Esophagus (tissue), 2 donors: ENCODE results near the gene CHRM2. TPM values are rescaled to one million over a fixed set of nuclear protein-coding genes. Genes with fewer than 3 reads are reported as not detected.

Source experiments
- H3K27ac ChIP-seq, 2 donors: one replicate each; pipeline ENCODE4 v1.5.1; 2013; ENCODE audit warnings: low read depth in 2 of 2, mild to moderate bottlenecking in 2 of 2, inconsistent platforms in 1 of 2, low read length in 1 of 2, moderate library complexity in 1 of 2
- H3K27me3 ChIP-seq, 2 donors: one replicate each; pipeline ENCODE4 v1.6.1; 2013; ENCODE audit warnings: low read length in 2 of 2, control low read depth in 1 of 2, mild to moderate bottlenecking in 1 of 2; ENCODE audit not compliant: insufficient read depth in 2 of 2, control insufficient read depth in 1 of 2
- H3K36me3 ChIP-seq, 2 donors: one replicate each; pipeline ENCODE4 v1.6.1; 2013; ENCODE audit warnings: low read length in 1 of 2; ENCODE audit not compliant: control insufficient read depth in 2 of 2, insufficient read depth in 2 of 2
- H3K4me1 ChIP-seq, 2 donors: one replicate each; pipeline ENCODE4 v1.6.1; 2013; ENCODE audit warnings: low read length in 1 of 2; ENCODE audit not compliant: control insufficient read depth in 2 of 2, insufficient read depth in 2 of 2
- H3K4me3 ChIP-seq, 2 donors: one replicate each; pipeline ENCODE4 v1.5.1; 2013; ENCODE audit warnings: low read length in 2 of 2, mild to moderate bottlenecking in 2 of 2, low read depth in 1 of 2, moderate library complexity in 1 of 2
- H3K9me3 ChIP-seq, 2 donors: one replicate each; pipeline ENCODE4 v1.6.1; 2013; ENCODE audit warnings: mild to moderate bottlenecking in 2 of 2, low read depth in 1 of 2, low read length in 1 of 2, moderate library complexity in 1 of 2; ENCODE audit not compliant: control insufficient read depth in 2 of 2, insufficient read depth in 1 of 2
- WGBS, 2 donors: extraction: QIAGEN DNeasy Blood & Tissue Kit; methylation state at CpG; one replicate each; pipeline ENCODE4 v1.1.7; 2013; 5-methylcytosine and 5-hydroxymethylcytosine counted together
- polyA plus RNA-seq, 2 donors: library from polyadenylated mRNA; stranded (reverse); fragments of 200-250 nt; gene quantifications; one replicate each; pipeline ENCODE4 v1.2.3, GENCODE V29; 2013
- donor health status: healthy with polysubstance abuse.
- donor health status: Bipolar disorder and iron deficiency.

CHRM2 gene
- polyA plus RNA-seq, 2 donors, result 0.04 to 0.12 TPM

DNA sequence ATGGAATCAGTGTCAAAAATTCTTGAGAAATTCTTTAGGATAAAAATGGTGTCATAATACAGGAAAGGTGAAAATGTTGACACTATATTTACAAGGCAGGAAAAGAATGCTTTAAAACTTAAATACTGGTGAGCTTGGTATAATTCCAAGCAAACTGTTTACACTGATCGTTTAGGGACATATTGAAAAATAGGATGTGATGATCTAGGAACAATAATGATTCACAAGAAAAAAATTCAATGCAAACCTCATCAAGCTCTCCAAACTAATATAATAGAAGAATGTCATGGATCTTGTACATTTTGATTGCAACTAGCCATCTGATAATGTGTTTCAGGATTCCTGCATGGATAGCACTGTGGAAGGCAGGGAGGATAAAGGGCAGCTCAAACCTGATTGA lies 98.4 kb downstream of the CHRM2 start:
- WGBS, 2 donors, result 51 to 61% methylated on average over 1 of the region's 1 CpG
- no peaks in the 10 kb centered on the region for H3K27me3 ChIP-seq
- no peaks in the 10 kb centered on the region for H3K4me1 ChIP-seq
- H3K4me3 ChIP-seq, result no peak overlapping the region
- H3K9me3 ChIP-seq, result no peaks in the 10 kb centered on the region
- no peak overlapping the region for H3K27ac ChIP-seq
- no peaks in the 10 kb centered on the region for H3K36me3 ChIP-seq

DNA sequence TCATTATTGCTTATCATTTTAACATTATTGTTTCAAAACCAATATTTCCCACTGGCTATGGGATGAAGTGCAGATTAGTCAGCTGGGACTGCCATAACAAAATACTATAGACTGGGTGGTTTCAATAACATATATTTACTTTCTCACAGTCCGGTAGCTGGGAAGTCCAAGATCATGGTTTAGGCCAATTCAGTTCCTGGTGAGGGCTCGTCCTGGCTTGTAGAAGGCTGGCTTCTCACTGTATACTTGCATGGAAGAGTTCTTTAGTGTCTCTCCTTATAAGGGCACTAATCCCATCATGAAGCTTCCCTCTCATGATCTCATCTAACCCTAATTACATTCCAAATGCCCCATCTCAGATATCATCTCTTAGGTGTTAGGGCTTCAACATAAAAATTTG lies 101.3 kb downstream of the CHRM2 start:
- Histone ChIP-seq H3K36me3 (no peaks in the 10 kb centered on the region), H3K9me3 (no peaks in the 10 kb centered on the region), H3K4me3 (no peak overlapping the region), H3K4me1 (no peaks in the 10 kb centered on the region), H3K27me3 (no peaks in the 10 kb centered on the region), H3K27ac (no peak overlapping the region)
- WGBS, 2 donors, result 34 to 49% methylated on average over 2 of the region's 2 CpGs

DNA sequence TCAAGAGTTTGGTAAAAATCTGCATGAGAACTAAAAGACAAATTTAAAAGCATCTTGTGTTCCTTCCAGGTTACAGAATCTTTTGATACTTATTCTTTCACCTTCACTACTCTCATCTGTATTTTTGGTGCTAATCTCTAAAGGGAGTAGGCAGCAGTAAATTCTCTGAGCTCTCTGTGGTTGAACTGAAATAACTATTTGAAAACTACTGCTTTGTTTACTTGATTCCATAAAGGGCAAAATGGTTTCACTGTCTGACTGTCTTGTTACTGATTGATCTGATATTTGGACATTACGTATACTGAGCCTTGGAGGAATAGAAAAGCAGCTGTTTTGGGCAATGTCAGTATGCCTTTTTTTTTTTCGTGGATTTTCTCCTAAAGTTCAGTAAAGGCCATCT lies 103.3 kb downstream of the CHRM2 start:
- 51 to 57% methylated on average over 2 of the region's 2 CpGs for WGBS, 2 donors
- Histone ChIP-seq H3K36me3 (no peaks in the 10 kb centered on the region), H3K27ac (no peak overlapping the region), H3K4me1 (no peaks in the 10 kb centered on the region), H3K27me3 (no peaks in the 10 kb centered on the region), H3K9me3 (no peaks in the 10 kb centered on the region), H3K4me3 (no peak overlapping the region)

DNA sequence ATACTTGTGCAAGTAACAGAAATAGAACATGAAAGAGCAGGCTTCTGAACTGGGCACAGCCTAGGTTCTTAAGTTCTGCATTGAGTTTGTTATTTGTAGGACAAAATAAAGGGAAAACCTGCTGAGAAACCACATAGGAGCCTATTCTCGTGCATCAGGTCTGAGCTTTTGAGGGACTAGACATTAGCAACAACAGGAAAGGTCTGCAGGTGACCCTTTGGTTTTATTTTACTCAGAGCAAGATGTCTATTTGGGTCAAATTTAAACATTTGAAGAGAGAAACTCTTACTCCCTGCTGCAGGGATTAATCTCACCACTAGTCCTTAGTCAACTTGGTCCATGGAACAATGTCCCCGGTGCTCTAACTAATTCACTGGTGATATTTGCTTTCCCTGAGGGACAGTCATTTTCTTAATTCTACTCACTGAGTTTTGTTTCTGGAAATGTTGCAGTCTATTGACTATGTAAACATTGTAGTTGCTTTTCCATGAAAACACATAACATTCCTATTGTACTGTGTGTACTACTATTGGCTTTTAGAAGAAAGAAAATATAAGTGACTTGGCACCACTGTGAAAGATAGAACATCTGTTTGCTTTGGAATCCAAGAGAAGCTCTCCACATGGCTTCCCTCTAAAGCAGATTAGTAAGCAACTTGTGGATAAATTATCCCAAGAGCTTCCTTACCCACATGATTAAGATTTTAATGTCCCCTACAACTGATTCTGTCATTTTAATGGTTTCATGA lies 108.2 kb downstream of the CHRM2 start:
- WGBS, 2 donors, result 26 to 44% methylated on average over 2 of the region's 2 CpGs
- H3K36me3 ChIP-seq, result no peaks in the 10 kb centered on the region
- no peaks in the 10 kb centered on the region for H3K4me1 ChIP-seq
- H3K27ac ChIP-seq, result no peak overlapping the region
- no peak overlapping the region for H3K4me3 ChIP-seq
- no peaks in the 10 kb centered on the region for H3K9me3 ChIP-seq
- no peaks in the 10 kb centered on the region for H3K27me3 ChIP-seq

DNA sequence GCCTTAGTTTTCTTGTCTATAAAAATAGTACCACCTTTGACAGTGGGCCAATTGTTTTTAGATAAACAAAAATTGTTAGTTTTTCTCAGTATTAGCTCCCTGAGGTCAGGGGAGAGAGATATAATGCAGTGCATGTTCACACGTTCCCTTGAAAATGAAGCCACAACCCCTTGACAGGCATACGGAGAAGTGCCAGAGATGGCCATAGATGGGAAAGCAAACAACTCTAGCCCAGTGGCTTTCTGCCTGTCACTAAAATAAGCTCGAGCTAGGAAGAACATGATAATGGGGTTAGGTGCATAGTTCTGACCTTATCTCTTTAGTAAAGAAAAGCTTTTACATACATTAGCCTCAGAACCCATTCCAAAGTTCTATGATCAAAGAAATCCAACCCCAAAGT lies 124.9 kb downstream of the CHRM2 start:
- WGBS, 2 donors, result 36 to 41% methylated on average over 3 of the region's 3 CpGs
- H3K27me3 ChIP-seq, result no peaks in the 10 kb centered on the region
- H3K36me3 ChIP-seq, result no peaks in the 10 kb centered on the region
- H3K27ac ChIP-seq, result no peak overlapping the region
- H3K9me3 ChIP-seq, result no peaks in the 10 kb centered on the region
- no peak overlapping the region for H3K4me3 ChIP-seq
- no peaks in the 10 kb centered on the region for H3K4me1 ChIP-seq

DNA sequence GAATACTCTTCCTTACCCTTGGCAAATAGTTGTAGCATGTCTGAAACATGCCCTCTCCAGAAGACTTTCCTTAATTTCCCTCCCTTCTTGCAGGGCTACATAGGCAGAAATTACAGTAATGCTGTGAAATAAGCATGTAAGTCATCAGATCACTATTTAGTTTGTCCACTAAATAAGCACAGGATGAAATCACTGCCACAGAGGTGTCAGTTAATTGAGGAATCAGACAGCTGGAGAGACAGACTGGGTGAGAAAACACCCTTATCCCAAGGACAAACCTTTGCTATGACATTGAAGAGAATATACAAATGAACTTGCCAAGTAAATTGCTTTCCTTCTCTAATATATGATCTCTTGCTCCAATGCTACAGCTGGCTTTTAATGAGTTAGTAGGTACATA lies 129.3 kb downstream of the CHRM2 start:
- Histone ChIP-seq H3K9me3 (no peaks in the 10 kb centered on the region), H3K27ac (no peak overlapping the region), H3K4me3 (no peak overlapping the region), H3K36me3 (no peaks in the 10 kb centered on the region), H3K27me3 (no peaks in the 10 kb centered on the region), H3K4me1 (no peaks in the 10 kb centered on the region)

DNA sequence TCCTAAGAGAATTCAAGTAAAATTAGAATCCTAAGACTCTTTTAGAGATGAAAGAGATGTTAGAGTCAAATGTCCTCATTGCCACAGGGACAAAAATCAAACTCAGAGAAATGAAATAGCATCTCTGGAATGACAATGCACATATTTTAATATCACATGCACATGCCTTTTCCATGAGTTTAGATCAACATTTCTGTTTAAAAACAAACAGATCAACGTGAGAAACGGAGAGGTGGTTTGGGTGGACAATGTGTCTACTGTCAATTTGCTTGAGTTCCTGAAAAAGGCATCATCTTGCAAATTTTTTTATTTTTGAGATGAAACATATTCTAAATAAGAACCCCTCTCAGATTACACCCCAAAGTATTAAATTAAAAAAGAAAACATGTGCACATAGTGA lies 130.0 kb downstream of the CHRM2 start:
- H3K27me3 ChIP-seq, result no peaks in the 10 kb centered on the region
- no peaks in the 10 kb centered on the region for H3K9me3 ChIP-seq
- H3K36me3 ChIP-seq, result no peaks in the 10 kb centered on the region
- whole genome bisulfite sequencing, 2 donors, result 61 to 64% methylated on average over 2 of the region's 2 CpGs
- H3K4me3 ChIP-seq, result no peak overlapping the region
- H3K4me1 ChIP-seq, result no peaks in the 10 kb centered on the region
- no peak overlapping the region for H3K27ac ChIP-seq

DNA sequence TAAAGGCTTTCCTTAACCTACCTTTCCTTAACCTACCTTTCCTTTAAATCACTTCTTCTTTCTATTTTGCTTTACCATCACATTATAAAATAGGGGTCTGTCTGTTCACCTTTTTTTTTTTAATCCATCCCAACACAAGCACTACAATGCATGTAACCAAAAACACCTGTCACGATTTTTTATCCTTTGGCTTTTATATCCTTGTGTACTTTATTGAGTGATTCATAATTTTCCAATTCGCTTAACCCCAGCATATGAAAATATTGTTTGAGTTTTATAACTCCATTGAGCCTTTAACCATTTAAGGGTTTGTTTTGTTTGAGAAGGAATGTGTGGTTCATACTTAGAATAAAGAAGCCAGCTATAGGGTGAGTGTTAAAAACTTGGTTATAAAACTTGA lies 132.2 kb downstream of the CHRM2 start:
- 41 to 42% methylated on average over 2 of the region's 2 CpGs for WGBS, 2 donors
- H3K4me1 ChIP-seq, result no peaks in the 10 kb centered on the region

DNA sequence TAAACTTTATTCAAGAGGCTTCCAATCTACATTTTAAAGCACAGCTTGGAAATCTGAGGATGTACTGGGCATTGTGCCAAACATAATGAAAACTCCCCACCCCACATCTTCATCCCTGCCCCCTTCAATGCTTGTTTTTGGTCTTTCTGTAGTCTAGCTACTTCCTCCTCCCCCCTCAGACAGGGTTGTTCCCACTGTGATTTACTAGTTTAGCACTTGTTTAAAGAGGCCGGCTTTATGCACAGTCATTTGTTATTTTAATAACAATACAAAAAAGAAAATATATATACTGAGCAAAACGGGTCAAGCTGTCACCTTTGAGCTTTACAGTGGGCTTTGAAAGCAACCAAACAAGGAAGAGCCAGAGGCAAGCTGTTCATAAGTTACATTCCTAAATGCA lies 132.6 kb downstream of the CHRM2 start:
- H3K4me3 ChIP-seq, result no peak overlapping the region
- H3K27ac ChIP-seq, result no peak overlapping the region
- no peaks in the 10 kb centered on the region for H3K36me3 ChIP-seq
- no peaks in the 10 kb centered on the region for H3K4me1 ChIP-seq
- 10 to 14% methylated on average over 2 of the region's 2 CpGs for WGBS, 2 donors
- H3K27me3 ChIP-seq, result no peaks in the 10 kb centered on the region
- H3K9me3 ChIP-seq, result no peaks in the 10 kb centered on the region

More for the DNA sequence above, 132.2 kb downstream of the CHRM2 start:
- H3K27ac ChIP-seq, result no peak overlapping the region
- H3K27me3 ChIP-seq, result no peaks in the 10 kb centered on the region
- no peaks in the 10 kb centered on the region for H3K9me3 ChIP-seq
- no peak overlapping the region for H3K4me3 ChIP-seq
- no peaks in the 10 kb centered on the region for H3K36me3 ChIP-seq

DNA sequence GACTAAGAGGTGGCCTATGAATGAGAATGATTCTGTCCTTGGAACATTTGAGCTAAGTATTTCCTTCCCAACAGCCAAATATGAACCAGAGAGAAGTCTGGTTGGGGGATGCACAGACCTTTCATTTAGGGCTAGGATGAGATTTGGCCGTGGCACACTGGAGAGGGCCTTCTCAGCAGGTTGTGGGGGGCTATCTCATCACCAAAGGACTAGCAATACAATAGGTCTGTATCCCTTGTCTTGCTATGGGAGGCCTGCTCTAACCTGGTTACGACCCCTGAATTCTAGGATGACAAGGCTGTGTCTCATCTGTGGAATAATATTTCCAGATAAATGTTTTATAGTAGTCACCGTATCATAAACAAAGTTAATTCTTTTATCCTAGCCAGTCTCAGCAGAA lies 133.0 kb downstream of the CHRM2 start:
- H3K9me3 ChIP-seq, result no peaks in the 10 kb centered on the region
- no peaks in the 10 kb centered on the region for H3K27me3 ChIP-seq
- H3K27ac ChIP-seq, result no peak overlapping the region
- WGBS, 2 donors, result 68 to 69% methylated on average over 3 of the region's 3 CpGs
- H3K4me3 ChIP-seq, result no peak overlapping the region
- no peaks in the 10 kb centered on the region for H3K36me3 ChIP-seq
- no peaks in the 10 kb centered on the region for H3K4me1 ChIP-seq
